Astrocyte (in vitro differentiated cells and primary cell): Measurements from ENCODE around the gene BCL7C. TPM values are rescaled to one million over a fixed set of nuclear protein-coding genes. Genes with fewer than 3 reads are reported as not detected.
"Not testable (repeated sequence)": the region's sequence is repeated elsewhere in the genome, so short reads cannot be mapped to it uniquely, and the experiment has no call there.

Experiments used
- DNase-seq: peaks from one replicate; pipeline ENCODE4 v3.0.0-alpha.2; 2010; ENCODE audit warnings: low read depth
- FAIRE-seq: peaks from 2 replicates; lab custom pipeline; 2011; peaks lifted over from hg19 to GRCh38; lab: Jason Lieb, UNC
- H2AFZ ChIP-seq: 2 replicates; pipeline ENCODE4 v1.6.0; 2012; ENCODE audit warnings: low read depth, low read length, inconsistent platforms
- H3K27ac ChIP-seq: 2 replicates; pipeline ENCODE4 v1.5.1; 2011; ENCODE audit warnings: low read depth, low read length, inconsistent platforms
- H3K27me3 ChIP-seq: 2 replicates; pipeline ENCODE4 v1.6.0; 2011; ENCODE audit warnings: low read length, inconsistent platforms; ENCODE audit not compliant: insufficient read depth
- H3K36me3 ChIP-seq: 2 replicates; pipeline ENCODE4 v1.5.1; 2011; ENCODE audit warnings: low read length, inconsistent platforms; ENCODE audit not compliant: insufficient read depth
- H3K4me1 ChIP-seq: 2 replicates; pipeline ENCODE4 v1.5.1; 2011; ENCODE audit warnings: low read length, inconsistent platforms; ENCODE audit not compliant: insufficient read depth
- H3K4me2 ChIP-seq: 2 replicates; pipeline ENCODE4 v1.6.0; 2012; ENCODE audit warnings: low read length, inconsistent platforms
- H3K4me3 ChIP-seq: 2 replicates; pipeline ENCODE4 v1.5.1; 2011; ENCODE audit warnings: low read depth, mild to moderate bottlenecking, low read length, inconsistent platforms; ENCODE audit not compliant: insufficient read depth
- H3K79me2 ChIP-seq: 2 replicates; pipeline ENCODE4 v1.6.0; 2012; ENCODE audit warnings: mild to moderate bottlenecking, low read length, inconsistent platforms; ENCODE audit not compliant: insufficient read depth
- H3K9ac ChIP-seq: 2 replicates; pipeline ENCODE4 v1.6.0; 2012; ENCODE audit warnings: mild to moderate bottlenecking, low read length, inconsistent platforms
- H3K9me3 ChIP-seq: 2 replicates; pipeline ENCODE4 v1.5.1; 2012; ENCODE audit warnings: low read depth, mild to moderate bottlenecking, low read length, inconsistent platforms; ENCODE audit not compliant: insufficient read depth
- H4K20me1 ChIP-seq: 2 replicates; pipeline ENCODE4 v1.6.0; 2012; ENCODE audit warnings: low read length, inconsistent platforms; ENCODE audit not compliant: insufficient read depth
- H3K27ac Mint-ChIP-seq: one replicate; pipeline ENCODE4 v1.8.0; 2021; ENCODE audit warnings: mild to moderate bottlenecking, mixed read lengths; ENCODE audit not compliant: unreplicated experiment
- H3K27me3 Mint-ChIP-seq: one replicate; pipeline ENCODE4 v1.8.0; 2021; ENCODE audit warnings: low read depth, mixed read lengths; ENCODE audit not compliant: unreplicated experiment
- H3K36me3 Mint-ChIP-seq: one replicate; pipeline ENCODE4 v1.8.0; 2021; ENCODE audit warnings: low read depth, mixed read lengths; ENCODE audit not compliant: unreplicated experiment
- H3K4me1 Mint-ChIP-seq: one replicate; pipeline ENCODE4 v1.8.0; 2021; ENCODE audit warnings: low read depth, mixed read lengths; ENCODE audit not compliant: unreplicated experiment
- H3K4me3 Mint-ChIP-seq: one replicate; pipeline ENCODE4 v1.8.0; 2021; ENCODE audit warnings: mild to moderate bottlenecking, moderate library complexity, mixed read lengths; ENCODE audit not compliant: unreplicated experiment
- H3K9me3 Mint-ChIP-seq: one replicate; pipeline ENCODE4 v1.8.0; 2021; ENCODE audit warnings: mild to moderate bottlenecking, mixed read lengths; ENCODE audit not compliant: unreplicated experiment
- CTCF ChIP-seq: IDR thresholded peaks from 2 replicates; pipeline ENCODE4 v1.5.1; 2011; ENCODE audit warnings: low read depth, mild to moderate bottlenecking, inconsistent platforms, low read length, moderate library complexity; ENCODE audit not compliant: insufficient read depth
- EZH2 ChIP-seq: IDR thresholded peaks from 2 replicates; pipeline ENCODE4 v1.6.1; 2012; ENCODE audit warnings: mild to moderate bottlenecking, low read length, inconsistent platforms; ENCODE audit not compliant: insufficient read depth
- total RNA-seq: library from RNA; stranded (reverse); gene quantifications from 2 replicates; pipeline ENCODE4 v1.2.1, GENCODE V29; 2021

BCL7C gene
- total RNA-seq, 1 donor from 2014 or later, result 40.7 TPM

GRCh38 chr16:30893417-30893743 lies 497 bp downstream of the BCL7C start:
- Histone ChIP-seq H3K4me1 (peaks cover 33% of the 10 kb centered on the region), H3K9ac (peak overlapping the region; percentile 94), H2AFZ (peak overlapping the region; percentile 93), H3K9me3 (no peaks in the 10 kb centered on the region), H3K4me3 (peak overlapping the region; percentile 98), H3K27me3 (no peaks in the 10 kb centered on the region), H3K27ac (peak overlapping the region; percentile 62), H3K4me2 (peak overlapping the region; percentile 99), H3K36me3 (peaks cover 5% of the 10 kb centered on the region), H4K20me1 (peaks cover 6% of the 10 kb centered on the region), H3K79me2 (peaks cover 20% of the 10 kb centered on the region)
- FAIRE-seq (no peak), DNase-seq (no peak)
- Mint-ChIP-seq H3K27me3 (no peaks in the 10 kb centered on the region), H3K27ac (peak overlapping the region; percentile 62), H3K9me3 (no peaks in the 10 kb centered on the region), H3K4me1 (peaks cover 18% of the 10 kb centered on the region), H3K36me3 (peaks cover 9% of the 10 kb centered on the region), H3K4me3 (peak overlapping the region; percentile 88)
- TF ChIP-seq EZH2, result no peak
- TF ChIP-seq CTCF, result no peak

GRCh38 chr16:30892670-30893416 lies 1.0 kb downstream of the BCL7C start:
- Histone ChIP-seq H4K20me1 (peaks cover 6% of the 10 kb centered on the region), H3K9me3 (no peaks in the 10 kb centered on the region), H3K27me3 (no peaks in the 10 kb centered on the region), H2AFZ (peak overlapping the region; percentile 93), H3K27ac (no peak overlapping the region), H3K4me3 (peak overlapping the region; percentile 98), H3K4me1 (peaks cover 33% of the 10 kb centered on the region), H3K9ac (peak overlapping the region; percentile 94), H3K36me3 (peaks cover 8% of the 10 kb centered on the region), H3K4me2 (peak overlapping the region; percentile 99), H3K79me2 (peaks cover 20% of the 10 kb centered on the region)
- Mint-ChIP-seq H3K27me3 (no peaks in the 10 kb centered on the region), H3K36me3 (peaks cover 9% of the 10 kb centered on the region), H3K9me3 (no peaks in the 10 kb centered on the region), H3K27ac (peak overlapping the region; percentile 62), H3K4me3 (peak overlapping the region; percentile 88), H3K4me1 (peaks cover 18% of the 10 kb centered on the region)
- DNase-seq (no peak), FAIRE-seq (no peak)
- TF ChIP-seq EZH2 (no peak), CTCF (no peak)

- not testable (repeated sequence) for FAIRE-seq, H3K9me3 ChIP-seq, H3K4me3 ChIP-seq, H3K27ac ChIP-seq, H3K4me2 ChIP-seq, H2AFZ ChIP-seq, H3K27me3 ChIP-seq, H4K20me1 ChIP-seq, H3K27ac Mint-ChIP-seq, DNase-seq, H3K27me3 Mint-ChIP-seq, H3K9ac ChIP-seq, H3K9me3 Mint-ChIP-seq
- peak overlapping the region; percentile 50 for H3K4me3 Mint-ChIP-seq
- H3K4me1 Mint-ChIP-seq, result peaks cover 18% of the 10 kb centered on the region
- H3K36me3 Mint-ChIP-seq, result peaks cover 12% of the 10 kb centered on the region
- peaks cover 29% of the 10 kb centered on the region for H3K4me1 ChIP-seq
- peaks cover 14% of the 10 kb centered on the region for H3K36me3 ChIP-seq
- peaks cover 20% of the 10 kb centered on the region for H3K79me2 ChIP-seq
Measured at GRCh38 chr16:30891043-30891823, 2.6 kb downstream of the BCL7C start.
